HepG2 (cell line): Measurements from ENCODE around the gene PCSK5. TPM values are rescaled to one million over a fixed set of nuclear protein-coding genes. Genes with fewer than 3 reads are reported as not detected.

ENCODE experiments used
- ATAC-seq: fragments of 200-7000 bp; cut with Tn5 transposase; 3 replicates; pipeline ENCODE4 v1.9.1; 2020; ENCODE audit warnings: mild to moderate bottlenecking, moderate library complexity
- BruUV-seq: library from RNA; stranded (reverse); fragments of 400-500 nt; replicated peaks from 2 replicates; lab custom pipeline; 2021; lab: Mats Ljungman, UMichigan
- CTCF ChIA-PET: fragments of 300-600 bp; formaldehyde crosslinking; extraction: SDS; loops from one replicate; lab custom pipeline; 2021; ENCODE audit warnings: low total read pairs, inconsistent platforms, low intra/inter-chr PET ratio; lab: Yijun Ruan, JAX
- POLR2A ChIA-PET: fragments of 350-600 bp; sonication (Branson Sonifier 250); formaldehyde crosslinking; loops from one replicate; lab custom pipeline; 2020; ENCODE audit warnings: antibody characterized with exemption, inconsistent platforms; lab: Yijun Ruan, JAX
- DNase-seq: peaks from one replicate; pipeline ENCODE4 v3.0.0-alpha.2; 2015; ENCODE audit warnings: low spot score
- FAIRE-seq: peaks from 3 replicates; lab custom pipeline; 2011; peaks lifted over from hg19 to GRCh38; lab: Jason Lieb, UNC
- H2AFZ ChIP-seq: one replicate; pipeline ENCODE4 v1.6.1; 2011; ENCODE audit warnings: low read length, inconsistent platforms
- H3K27ac ChIP-seq: fragments of 300-600 bp; 3 replicates; pipeline ENCODE4 v1.8.0; 2011; ENCODE audit warnings: mixed run types, mild to moderate bottlenecking, mixed read lengths, low read length, inconsistent platforms; ENCODE audit not compliant: insufficient read depth; ENCODE audit errors: extremely low read length
- H3K27me3 ChIP-seq, 2 experiments: fragments of 200-600 bp in 1 of 2; 2 replicates in 1 of 2; 3 replicates in 1 of 2; pipeline versions ENCODE4 v1.6.0 to v1.8.0; 2011; ENCODE audit warnings: low read length in 2 of 2, mild to moderate bottlenecking in 2 of 2, moderate library complexity in 2 of 2, inconsistent platforms in 1 of 2; ENCODE audit not compliant: insufficient read depth in 2 of 2, control insufficient read depth in 1 of 2
- H3K36me3 ChIP-seq, 2 experiments: fragments of 200-600 bp in 1 of 2; replicated peaks in 1 of 2; 2 replicates in 1 of 2; 3 replicates in 1 of 2; pipeline versions ENCODE4 v1.5.1 to v1.8.0; 2011; ENCODE audit warnings: low read length in 2 of 2, inconsistent platforms in 1 of 2; ENCODE audit not compliant: insufficient read depth in 2 of 2, control insufficient read depth in 1 of 2
- H3K4me1 ChIP-seq: 2 replicates; pipeline ENCODE4 v1.5.1; 2012; ENCODE audit warnings: low read length, inconsistent platforms; ENCODE audit not compliant: insufficient read depth
- H3K4me2 ChIP-seq: 2 replicates; pipeline ENCODE4 v1.6.0; 2011; ENCODE audit warnings: low read depth, low read length, inconsistent platforms
- H3K4me3 ChIP-seq, 3 experiments: fragments of 200-600 bp in 1 of 3; sonication (generic), shearing (Covaris generic) in 1 of 3; replicated peaks in 1 of 3; 2 replicates each; pipeline ENCODE4 v1.5.1; 2011 to 2016; ENCODE audit warnings: low read length in 3 of 3, inconsistent platforms in 2 of 3, low read depth in 2 of 3, mild to moderate bottlenecking in 2 of 3, control low read depth in 1 of 3, mixed read lengths in 1 of 3; ENCODE audit not compliant: insufficient read depth in 1 of 3
- H3K79me2 ChIP-seq: one replicate; pipeline ENCODE4 v1.6.1; 2011; ENCODE audit warnings: low read length, inconsistent platforms; ENCODE audit not compliant: insufficient read depth
- H3K9ac ChIP-seq: 2 replicates; pipeline ENCODE4 v1.6.0; 2011; ENCODE audit warnings: mild to moderate bottlenecking, low read depth, low read length, inconsistent platforms; ENCODE audit not compliant: insufficient read depth
- H3K9me3 ChIP-seq: 2 replicates; pipeline ENCODE4 v1.5.1; 2012; ENCODE audit warnings: mild to moderate bottlenecking, low read length
- H4K20me1 ChIP-seq: 2 replicates; pipeline ENCODE4 v1.6.0; 2011; ENCODE audit warnings: inconsistent platforms, mild to moderate bottlenecking, low read length, moderate library complexity; ENCODE audit not compliant: insufficient read depth
- CREB1 ChIP-seq, 2 experiments: fragments of 450-650 bp in 1 of 2; IDR thresholded peaks; 2 replicates each; pipeline ENCODE4 v1.6.1; 2016 to 2017; ENCODE audit warnings: control low read depth in 1 of 2, mild to moderate bottlenecking in 1 of 2, missing compliant biosample characterization in 1 of 2, missing genetic modification characterization in 1 of 2
- DNMT3B ChIP-seq: conservative IDR thresholded peaks from 2 replicates; pipeline ENCODE4 v1.6.1; 2016; ENCODE audit warnings: missing biosample characterization, control low read depth
- FLYWCH1 ChIP-seq: sonication (generic); formaldehyde crosslinking; IDR thresholded peaks from 2 replicates; pipeline ENCODE4 v1.8.1; 2023; ENCODE audit warnings: mild to moderate bottlenecking, missing genetic modification reagents
- PCBP2 ChIP-seq: fragments of 200-400 bp; formaldehyde crosslinking; optimal IDR thresholded peaks from 2 replicates; pipeline ENCODE3; 2018; ENCODE audit warnings: low read length, low read depth; ENCODE audit not compliant: poor library complexity, severe bottlenecking
- SMAD9 ChIP-seq: sonication (generic); formaldehyde crosslinking; IDR thresholded peaks from 2 replicates; pipeline ENCODE4 v1.5.1; 2020; ENCODE audit warnings: mild to moderate bottlenecking, missing genetic modification reagents
- ZNF160 ChIP-seq: sonication (generic); formaldehyde crosslinking; IDR thresholded peaks from 2 replicates; pipeline ENCODE4 v1.8.0; 2022; ENCODE audit warnings: mild to moderate bottlenecking, inconsistent platforms, missing genetic modification reagents
- ZNF616 ChIP-seq: sonication (generic); formaldehyde crosslinking; IDR thresholded peaks from 2 replicates; pipeline ENCODE4 v1.5.0; 2020; ENCODE audit warnings: low read depth, mild to moderate bottlenecking, missing genetic modification reagents
- ZNF7 ChIP-seq: IDR thresholded peaks from 2 replicates; pipeline ENCODE4 v1.6.1; 2016; ENCODE audit warnings: missing biosample characterization, missing genetic modification reagents
- ZNF780A ChIP-seq: sonication (generic); formaldehyde crosslinking; IDR thresholded peaks from 2 replicates; pipeline ENCODE4 v1.8.0; 2022; ENCODE audit warnings: mild to moderate bottlenecking, missing genetic modification reagents, moderate library complexity
- WGBS: methylation state at CpG from one replicate; pipeline ENCODE4 v1.1.6; 2017; ENCODE audit warnings: low lambda C conversion rate; 5-methylcytosine and 5-hydroxymethylcytosine counted together
- in situ Hi-C: cut with HindIII; loops from 2 replicates; pipeline ENCODE4 v1.10.0; 2017; ENCODE audit warnings: low pct_unique_long_range_greater_than_20kb; ENCODE audit not compliant: extremely low pct_ligation_motif_present
- intact Hi-C: fragments of 100-400 bp; cut with micrococcal nuclease; formaldehyde crosslinking; loops from one replicate; pipeline ENCODE4 v1.10.0; 2022; ENCODE audit not compliant: unreplicated experiment
- polyA plus RNA-seq, 8 experiments: library from polyadenylated mRNA; depleted of rRNA in 3 of 8; stranded (reverse) in 7 of 8; unstranded in 1 of 8; fragments of >200 nt; fragmentation: Illumina TruSeq in 4 of 8; extraction: Trizol in 4 of 8; gene quantifications; 2 replicates each; pipeline versions ENCODE4 v1.2.1 to v1.2.3, GENCODE V29; 2011 to 2016; ENCODE audit warnings: low read depth in 4 of 8, missing spikeins in 1 of 8, mixed read lengths in 1 of 8; ENCODE audit not compliant: insufficient read depth in 1 of 8
- total RNA-seq, 5 experiments: library from RNA; depleted of rRNA; stranded (reverse); fragments of >200 nt; fragmentation: Illumina TruSeq; extraction: Trizol; gene quantifications; 2 replicates each; pipeline ENCODE4 v1.2.3, GENCODE V29; 2016; ENCODE audit warnings: low read depth in 1 of 5
- TF ChIP-seq, protein P1 (sequence below): sonication (generic); formaldehyde crosslinking; IDR thresholded peaks from 2 replicates; pipeline ENCODE4 v1.8.1; 2023; ENCODE audit warnings: mild to moderate bottlenecking, moderate library complexity, missing genetic modification reagents
- TF ChIP-seq, protein P2 (sequence below): sonication (generic); formaldehyde crosslinking; IDR thresholded peaks from 2 replicates; pipeline ENCODE4 v1.5.0; 2020; ENCODE audit warnings: missing genetic modification reagents, mild to moderate bottlenecking, borderline replicate concordance
- TF ChIP-seq, protein P3 (sequence below): sonication (generic); formaldehyde crosslinking; IDR thresholded peaks from 2 replicates; pipeline ENCODE4 v1.8.0; 2022; ENCODE audit warnings: mild to moderate bottlenecking, missing genetic modification reagents, moderate library complexity

PCSK5 gene
- total and polyA plus RNA-seq, 2 of the 13 experiments (the other 11 are each of a cell fraction or from before 2014, with no cell fraction given) = 0.55 to 0.66 TPM

DNA sequence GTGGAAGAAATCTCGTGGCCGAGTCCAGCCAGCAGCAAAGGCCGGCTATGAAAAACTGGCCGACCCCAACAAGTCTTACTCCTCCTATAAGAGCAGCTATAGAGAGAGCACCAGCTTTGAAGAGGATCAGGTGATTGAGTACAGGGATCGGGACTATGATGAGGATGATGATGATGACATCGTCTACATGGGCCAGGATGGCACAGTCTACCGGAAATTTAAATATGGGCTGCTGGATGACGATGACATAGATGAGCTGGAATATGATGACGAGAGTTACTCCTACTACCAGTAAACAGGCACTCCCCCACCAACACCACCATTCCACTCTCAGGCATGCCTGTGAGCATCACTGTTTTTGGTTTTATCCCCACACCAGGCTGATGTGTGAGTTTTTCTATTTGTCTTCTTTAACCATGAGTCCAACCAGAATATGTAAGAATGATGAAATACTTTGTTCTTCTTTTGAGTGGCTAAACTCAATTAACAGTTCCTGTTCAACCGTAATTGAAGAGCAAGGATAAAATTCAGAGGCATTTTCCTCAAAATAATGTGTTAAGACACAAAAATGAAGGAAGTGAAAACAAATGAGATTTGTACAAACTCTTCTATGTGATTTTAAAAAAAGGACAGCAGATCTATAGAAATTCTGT lies 468.3 kb downstream of the PCSK5 start (continued):
- TF ChIP-seq CREB1 (IDR thresholded peaks at IDR 0.05) (peak; percentile 47; the same call in 1 of the 2 replicates), CREB1 (CRISPR knock-in tag; IDR thresholded peaks at IDR 0.05) (no peak)

DNA sequence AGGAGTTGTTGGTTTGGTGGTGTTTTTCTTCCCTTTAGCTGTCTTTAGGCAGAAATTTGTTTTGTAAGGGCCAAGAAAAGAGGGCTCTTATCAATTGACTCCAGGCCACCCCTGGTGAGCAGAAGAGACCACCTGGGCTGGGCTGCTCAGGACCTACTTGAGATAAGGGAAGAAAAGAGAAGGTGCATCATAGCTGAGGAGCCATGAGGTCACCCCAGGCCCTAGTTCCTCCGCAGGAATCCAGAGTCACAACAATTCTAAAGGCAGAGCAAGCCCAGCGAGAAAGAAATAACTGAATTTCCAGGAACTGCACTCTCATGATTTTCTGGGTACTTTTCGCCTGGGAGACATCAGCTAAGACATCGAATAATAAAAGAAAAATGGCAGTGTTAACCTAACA lies 468.9 kb downstream of the PCSK5 start:
- intact Hi-C loops = no loop called here
- POLR2A ChIA-PET = interaction anchor here (1.1 kb wide), 1 partner anchor 14 kb away, joined by 3 read pairs; no protein-coding TSS in a partner anchor

More for the DNA sequence above, 468.9 kb downstream of the PCSK5 start:
- no peak for FAIRE-seq
- CTCF ChIA-PET = no interaction called here
- DNase-seq = no peak
- no peak for ATAC-seq
- Histone ChIP-seq H3K79me2 (no peaks in the 10 kb centered on the region), H3K27ac (no peak overlapping the region), H3K36me3 (no peaks in the 10 kb centered on the region), H2AFZ (no peak overlapping the region), H3K27me3 (no peaks in the 10 kb centered on the region; a peak in 1 of 5 replicates), H3K4me2 (no peak overlapping the region), H3K9me3 (no peaks in the 10 kb centered on the region), H3K4me3 (no peak overlapping the region), H3K4me1 (peaks cover 23% of the 10 kb centered on the region), H4K20me1 (no peaks in the 10 kb centered on the region), H3K9ac (no peak overlapping the region)
- WGBS = 74% methylated on average over 4 of the region's 4 CpGs
- no TSS peak for BruUV-seq
- no peak for TF ChIP-seq SMAD9 (CRISPR knock-in tag)
- no peak for TF ChIP-seq PCBP2
- TF ChIP-seq ZNF7 = no peak
- no peak for TF ChIP-seq FLYWCH1
- TF ChIP-seq ZNF160 (CRISPR knock-in tag) = no peak
- no peak for TF ChIP-seq ZNF616 (CRISPR knock-in tag)
- TF ChIP-seq, protein P1, sequence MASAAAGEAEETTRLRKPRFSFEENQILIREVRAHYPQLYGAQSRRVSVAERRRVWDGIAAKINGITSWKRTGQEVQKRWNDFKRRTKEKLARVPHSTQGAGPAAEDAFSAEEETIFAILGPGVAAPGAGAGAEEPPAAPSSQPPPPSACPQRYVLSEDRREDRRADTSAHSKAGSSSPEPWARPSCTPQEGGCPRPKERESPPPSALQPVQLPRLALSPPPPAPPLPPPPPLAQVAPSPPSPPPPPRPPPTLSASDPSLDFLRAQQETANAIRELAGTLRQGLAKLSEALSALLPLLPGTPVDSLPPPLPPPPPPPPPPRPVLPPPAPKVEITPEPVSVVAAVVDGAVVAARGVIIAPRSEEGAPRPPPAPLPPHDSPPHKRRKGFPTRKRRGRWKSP (CRISPR knock-in tag) = no peak
- TF ChIP-seq, protein P2, sequence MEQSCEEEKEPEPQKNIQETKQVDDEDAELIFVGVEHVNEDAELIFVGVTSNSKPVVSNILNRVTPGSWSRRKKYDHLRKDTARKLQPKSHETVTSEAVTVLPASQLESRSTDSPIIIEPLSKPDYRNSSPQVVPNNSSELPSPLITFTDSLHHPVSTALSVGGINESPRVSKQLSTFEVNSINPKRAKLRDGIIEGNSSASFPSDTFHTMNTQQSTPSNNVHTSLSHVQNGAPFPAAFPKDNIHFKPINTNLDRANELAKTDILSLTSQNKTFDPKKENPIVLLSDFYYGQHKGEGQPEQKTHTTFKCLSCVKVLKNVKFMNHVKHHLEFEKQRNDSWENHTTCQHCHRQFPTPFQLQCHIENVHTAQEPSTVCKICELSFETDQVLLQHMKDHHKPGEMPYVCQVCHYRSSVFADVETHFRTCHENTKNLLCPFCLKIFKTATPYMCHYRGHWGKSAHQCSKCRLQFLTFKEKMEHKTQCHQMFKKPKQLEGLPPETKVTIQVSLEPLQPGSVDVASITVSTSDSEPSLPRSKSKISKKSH (CRISPR knock-in tag) = no peak
- no peak for TF ChIP-seq ZNF780A
- TF ChIP-seq, protein P3, sequence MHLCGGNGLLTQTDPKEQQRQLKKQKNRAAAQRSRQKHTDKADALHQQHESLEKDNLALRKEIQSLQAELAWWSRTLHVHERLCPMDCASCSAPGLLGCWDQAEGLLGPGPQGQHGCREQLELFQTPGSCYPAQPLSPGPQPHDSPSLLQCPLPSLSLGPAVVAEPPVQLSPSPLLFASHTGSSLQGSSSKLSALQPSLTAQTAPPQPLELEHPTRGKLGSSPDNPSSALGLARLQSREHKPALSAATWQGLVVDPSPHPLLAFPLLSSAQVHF = no peak
- no peak for TF ChIP-seq DNMT3B (CRISPR knock-in tag)
- in situ Hi-C loops = no loop called here
